Lung (tissue), 12 donors: Measurements from ENCODE around the gene RPP25L. TPM values are rescaled to one million over a fixed set of nuclear protein-coding genes. Genes with fewer than 3 reads are reported as not detected.

ENCODE experiments used
- ATAC-seq: fragments of 200-7000 bp; cut with Tn5 transposase; one replicate; pipeline ENCODE4 v1.9.1; 2020; ENCODE audit warnings: moderate number of reproducible peaks; ENCODE audit not compliant: insufficient read depth, low FRiP score
- DNase-seq, 3 donors: peaks; one replicate each; pipeline ENCODE4 v3.0.0-alpha.2; 2013 to 2017
- H3K27ac ChIP-seq, 2 donors: one replicate each; pipeline ENCODE4 v1.5.1; 2013; ENCODE audit warnings: mild to moderate bottlenecking in 2 of 2, moderate library complexity in 2 of 2, control low read depth in 1 of 2, inconsistent platforms in 1 of 2, low read depth in 1 of 2, low read length in 1 of 2
- H3K27me3 ChIP-seq, 3 donors: one replicate each; pipeline ENCODE4 v1.5.1; 2013; ENCODE audit warnings: low read length in 2 of 3; ENCODE audit not compliant: control insufficient read depth in 3 of 3, insufficient read depth in 3 of 3
- H3K36me3 ChIP-seq, 4 donors: one replicate each; pipeline ENCODE4 v1.5.1; 2013; ENCODE audit warnings: low read length in 4 of 4, mild to moderate bottlenecking in 1 of 4, moderate library complexity in 1 of 4; ENCODE audit not compliant: control insufficient read depth in 4 of 4, insufficient read depth in 4 of 4
- H3K4me1 ChIP-seq, 5 donors: one replicate each; pipeline ENCODE4 v1.5.1; 2013; ENCODE audit warnings: low read length in 5 of 5, mild to moderate bottlenecking in 2 of 5, moderate library complexity in 1 of 5; ENCODE audit not compliant: control insufficient read depth in 5 of 5, insufficient read depth in 5 of 5
- H3K4me3 ChIP-seq: one replicate; pipeline ENCODE4 v1.5.1; 2013; ENCODE audit warnings: mild to moderate bottlenecking, control low read depth, moderate library complexity
- H3K9ac ChIP-seq, 2 donors: one replicate each; pipeline ENCODE4 v1.5.1; 2013; ENCODE audit warnings: low read length in 2 of 2, control low read depth in 1 of 2; ENCODE audit not compliant: insufficient read depth in 1 of 2
- H3K9me3 ChIP-seq, 4 donors: one replicate each; pipeline ENCODE4 v1.5.1; 2013; ENCODE audit warnings: low read length in 3 of 4, mild to moderate bottlenecking in 1 of 4, moderate library complexity in 1 of 4; ENCODE audit not compliant: control insufficient read depth in 4 of 4, insufficient read depth in 3 of 4
- CTCF ChIP-seq: IDR thresholded peaks from 2 replicates; pipeline ENCODE4 v1.5.1; 2012; ENCODE audit warnings: mild to moderate bottlenecking; ENCODE audit errors: control extremely low read depth, extremely low read depth
- WGBS, 2 donors: extraction: QIAGEN DNeasy Blood & Tissue Kit; methylation state at CpG; one replicate each; pipeline ENCODE4 v1.1.7; 2013; 5-methylcytosine and 5-hydroxymethylcytosine counted together
- polyA plus RNA-seq, 2 donors: library from polyadenylated mRNA; stranded (reverse); fragments of 200-250 nt; gene quantifications; one replicate each; pipeline ENCODE4 v1.2.1, GENCODE V29; 2013
- total RNA-seq, 2 donors: library from RNA; depleted of rRNA in 1 of 2; stranded (reverse); fragments of >200 nt in 1 of 2; gene quantifications; one replicate each; pipeline ENCODE4 v1.2.1, GENCODE V29; 2014 to 2021
- donor health status: control.
- donor health status: control.
- donor health status: Bipolar disorder and iron deficiency.
- donor health status: healthy.
- donor health status: DM: yes; HTN: yes; CAD: no.

RPP25L gene
- total and polyA plus RNA-seq, 4 donors = 17.0 to 32.6 (median 25.7) TPM

GRCh38 chr9:34627716-34628655, 16.1 kb upstream of the RPP25L start:
- H3K27ac ChIP-seq = no peak overlapping the region
- ATAC-seq (no peak), DNase-seq (no peak)
- H3K4me1 ChIP-seq = peaks cover 0 to 10% (median 6%) of the 10 kb centered on the region in 5 donors
- 40% methylated on average over 19 to 20 of the region's 20 CpGs for WGBS, 2 donors
- H3K36me3 ChIP-seq = no peaks in the 10 kb centered on the region
- H3K9me3 ChIP-seq = peaks cover 0 to 4% (median 0%) of the 10 kb centered on the region in 4 donors
- no peak overlapping the region for H3K4me3 ChIP-seq
- H3K27me3 ChIP-seq = peaks cover 7 to 87% (median 78%) of the 10 kb centered on the region in 3 donors
- TF ChIP-seq CTCF = no peak
- H3K9ac ChIP-seq = no peak overlapping the region

GRCh38 chr9:34625186-34625486, 13.2 kb upstream of the RPP25L start:
- WGBS, 2 donors = 48 to 60% methylated on average over 3 of the region's 3 CpGs
- H3K36me3 ChIP-seq = no peaks in the 10 kb centered on the region
- peaks cover 0 to 6% (median 0%) of the 10 kb centered on the region in 4 donors for H3K9me3 ChIP-seq
- H3K27me3 ChIP-seq = peaks cover 7 to 83% (median 78%) of the 10 kb centered on the region in 3 donors
- DNase-seq (no peak), ATAC-seq (no peak)
- H3K27ac ChIP-seq = no peak overlapping the region
- H3K4me1 ChIP-seq = peaks cover 0 to 10% (median 8%) of the 10 kb centered on the region in 5 donors
- no peak overlapping the region for H3K4me3 ChIP-seq
- TF ChIP-seq CTCF = no peak
- H3K9ac ChIP-seq = no peak overlapping the region

- no peak for ATAC-seq
- WGBS, 2 donors = 14 to 20% methylated on average over 39 of the region's 39 CpGs
These were observed 12.7 kb upstream of the RPP25L start for GRCh38 chr9:34624475-34625185.

More at GRCh38 chr9:34624475-34625185, 12.7 kb upstream of the RPP25L start:
- peaks cover 0 to 6% (median 0%) of the 10 kb centered on the region in 4 donors for H3K9me3 ChIP-seq
- no peak overlapping the region for H3K4me3 ChIP-seq
- H3K4me1 ChIP-seq = peaks cover 0 to 13% (median 9%) of the 10 kb centered on the region in 5 donors
- no peak overlapping the region for H3K27ac ChIP-seq
- no peak for DNase-seq
- peaks cover 7 to 78% (median 73%) of the 10 kb centered on the region in 3 donors for H3K27me3 ChIP-seq
- H3K9ac ChIP-seq = no peak overlapping the region
- TF ChIP-seq CTCF = no peak
- H3K36me3 ChIP-seq = no peaks in the 10 kb centered on the region
